C4-2B (cell line): ENCODE results near the gene SLC25A14.
"Not testable (repeated sequence)": the region's sequence is repeated elsewhere in the genome, so short reads cannot be mapped to it uniquely, and the experiment has no call there.

Source experiments
- ZFX ChIP-seq: fragments of 450-650 bp; IDR thresholded peaks from 2 replicates; pipeline ENCODE4 v1.6.1; 2017
- TF ChIP-seq, protein P1 (sequence below): fragments of 450-650 bp; conservative IDR thresholded peaks from 2 replicates; pipeline ENCODE4 v1.5.1; 2017; ENCODE audit warnings: mild to moderate bottlenecking

DNA sequence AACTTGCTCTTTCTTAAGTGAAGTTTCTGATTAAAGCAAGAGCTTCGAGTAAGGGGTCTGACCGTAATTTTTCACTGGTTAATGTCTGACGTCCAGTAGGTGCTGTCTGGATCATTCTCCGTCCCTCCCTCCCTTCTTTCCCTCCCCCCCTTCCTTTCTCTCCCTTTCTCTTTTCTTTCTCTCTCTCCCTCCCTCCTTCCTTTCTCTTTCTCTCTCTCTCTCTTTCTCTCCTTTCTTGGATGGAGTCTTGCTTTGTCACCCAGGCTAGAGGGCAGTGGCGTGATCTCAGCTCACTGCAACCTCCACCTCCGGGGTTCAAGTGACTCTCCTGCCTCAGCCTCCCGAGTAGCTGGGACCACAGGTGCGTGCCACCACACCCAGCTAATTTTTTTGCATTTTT lies 850 bp upstream of the SLC25A14 start:
- TF ChIP-seq, protein P1, sequence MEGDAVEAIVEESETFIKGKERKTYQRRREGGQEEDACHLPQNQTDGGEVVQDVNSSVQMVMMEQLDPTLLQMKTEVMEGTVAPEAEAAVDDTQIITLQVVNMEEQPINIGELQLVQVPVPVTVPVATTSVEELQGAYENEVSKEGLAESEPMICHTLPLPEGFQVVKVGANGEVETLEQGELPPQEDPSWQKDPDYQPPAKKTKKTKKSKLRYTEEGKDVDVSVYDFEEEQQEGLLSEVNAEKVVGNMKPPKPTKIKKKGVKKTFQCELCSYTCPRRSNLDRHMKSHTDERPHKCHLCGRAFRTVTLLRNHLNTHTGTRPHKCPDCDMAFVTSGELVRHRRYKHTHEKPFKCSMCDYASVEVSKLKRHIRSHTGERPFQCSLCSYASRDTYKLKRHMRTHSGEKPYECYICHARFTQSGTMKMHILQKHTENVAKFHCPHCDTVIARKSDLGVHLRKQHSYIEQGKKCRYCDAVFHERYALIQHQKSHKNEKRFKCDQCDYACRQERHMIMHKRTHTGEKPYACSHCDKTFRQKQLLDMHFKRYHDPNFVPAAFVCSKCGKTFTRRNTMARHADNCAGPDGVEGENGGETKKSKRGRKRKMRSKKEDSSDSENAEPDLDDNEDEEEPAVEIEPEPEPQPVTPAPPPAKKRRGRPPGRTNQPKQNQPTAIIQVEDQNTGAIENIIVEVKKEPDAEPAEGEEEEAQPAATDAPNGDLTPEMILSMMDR = not testable (repeated sequence)
- TF ChIP-seq ZFX = not testable (repeated sequence)
